Sigmoid colon (tissue), 7 donors: Measurements from ENCODE around the gene TTLL10. TPM values are rescaled to one million over a fixed set of nuclear protein-coding genes. Genes with fewer than 3 reads are reported as not detected.
A peak's percentile ranks its signal among the peaks of the same experiment; 100 is the strongest.

Experiments used
- DNase-seq: peaks from one replicate; pipeline ENCODE4 v3.0.0-alpha.2; 2019
- H3K27ac ChIP-seq, 4 donors: fragments of 200-600 bp; sonication (generic); one replicate each; pipeline ENCODE4 v1.5.1; 2016 to 2019; ENCODE audit warnings: mild to moderate bottlenecking in 1 of 4
- H3K27me3 ChIP-seq, 3 donors: fragments of 200-600 bp; sonication (generic); one replicate each; pipeline ENCODE4 v1.5.1; 2019; ENCODE audit warnings: mild to moderate bottlenecking in 1 of 3
- H3K36me3 ChIP-seq, 4 donors: fragments of 200-600 bp; sonication (generic); one replicate each; pipeline ENCODE4 v1.5.1; 2016 to 2019
- H3K4me1 ChIP-seq, 4 donors: fragments of 200-600 bp; sonication (generic); one replicate each; pipeline ENCODE4 v1.5.1; 2017 to 2019
- H3K4me3 ChIP-seq, 4 donors: fragments of 200-600 bp; sonication (generic); one replicate each; pipeline ENCODE4 v1.5.1; 2017 to 2019; ENCODE audit warnings: mild to moderate bottlenecking in 2 of 4, moderate library complexity in 1 of 4
- H3K9me3 ChIP-seq, 4 donors: fragments of 200-600 bp in 3 of 4; sonication (generic) in 3 of 4; one replicate each; pipeline versions ENCODE4 v1.5.1 to v1.6.1; 2013 to 2019
- CTCF ChIP-seq, 4 experiments: fragments of 450-650 bp in 3 of 4; fragments of 200-600 bp in 1 of 4; IDR thresholded peaks; one replicate each; pipeline ENCODE4 v1.5.1; 2016 to 2019; ENCODE audit warnings: antibody characterized with exemption in 4 of 4, mild to moderate bottlenecking in 3 of 4, moderate library complexity in 2 of 4
- EP300 ChIP-seq, 4 donors: sonication (generic); formaldehyde crosslinking; IDR thresholded peaks; one replicate each; pipeline ENCODE4 v1.6.1; 2017; ENCODE audit warnings: antibody characterized with exemption in 4 of 4
- POLR2A ChIP-seq, 2 donors: fragments of 450-650 bp; IDR thresholded peaks; one replicate each; pipeline ENCODE4 v1.6.1; 2016; ENCODE audit warnings: antibody characterized with exemption in 2 of 2, mild to moderate bottlenecking in 2 of 2, moderate library complexity in 2 of 2
- POLR2AphosphoS5 ChIP-seq, 4 donors: sonication (generic); formaldehyde crosslinking; IDR thresholded peaks; one replicate each; pipeline ENCODE4 v1.6.1; 2017; ENCODE audit warnings: antibody characterized with exemption in 4 of 4
- WGBS, 2 donors: extraction: QIAGEN DNeasy Blood & Tissue Kit; methylation state at CpG; one replicate each; pipeline ENCODE4 v1.1.7; 2013; 5-methylcytosine and 5-hydroxymethylcytosine counted together
- intact Hi-C: fragments of 100-400 bp; cut with DNase I; formaldehyde crosslinking; loops from one replicate; pipeline ENCODE4 v1.15.1; 2023
- polyA plus RNA-seq, 3 donors: library from polyadenylated mRNA; stranded (reverse); fragments of 200-250 nt; gene quantifications; one replicate each; pipeline ENCODE4 v1.2.3, GENCODE V29; 2013
- total RNA-seq, 4 donors: library from RNA; depleted of rRNA; stranded (reverse); fragments of >200 nt; gene quantifications; one replicate each; pipeline ENCODE4 v1.1.0, GENCODE V29; 2016
- donor health status: healthy with polysubstance abuse.
- donor health status: Bipolar disorder and iron deficiency.
- donor health status: healthy.

TTLL10 gene
- total and polyA plus RNA-seq, 7 donors, result 0.46 to 0.70 (median 0.60) TPM; not detected in 4

- Histone ChIP-seq H3K4me1 (peaks cover 0 to 18% (median 14%) of the 10 kb centered on the region in 4 donors), H3K9me3 (no peaks in the 10 kb centered on the region), H3K36me3 (no peaks in the 10 kb centered on the region), H3K4me3 (no peak overlapping the region), H3K27ac (no peak overlapping the region), H3K27me3 (no peaks in the 10 kb centered on the region)
- DNase-seq, result no peak
- intact Hi-C loops, result loop anchor here (2.0 to 5.0 kb wide), 2 partner anchors 32 to 52 kb away; partner anchors contain the start of gene TNFRSF18
- 93% methylated on average over 10 of the region's 10 CpGs for WGBS, 2 donors
- no peak for TF ChIP-seq CTCF (IDR thresholded peaks at IDR 0.05)
- TF ChIP-seq EP300 (IDR thresholded peaks at IDR 0.05), result no peak
- TF ChIP-seq POLR2AphosphoS5 (IDR thresholded peaks at IDR 0.05), result no peak
- no peak for TF ChIP-seq POLR2A (IDR thresholded peaks at IDR 0.05)
Observed at GRCh38 chr1:1155258-1155657, 18.4 kb upstream of the TTLL10 start.

DNA sequence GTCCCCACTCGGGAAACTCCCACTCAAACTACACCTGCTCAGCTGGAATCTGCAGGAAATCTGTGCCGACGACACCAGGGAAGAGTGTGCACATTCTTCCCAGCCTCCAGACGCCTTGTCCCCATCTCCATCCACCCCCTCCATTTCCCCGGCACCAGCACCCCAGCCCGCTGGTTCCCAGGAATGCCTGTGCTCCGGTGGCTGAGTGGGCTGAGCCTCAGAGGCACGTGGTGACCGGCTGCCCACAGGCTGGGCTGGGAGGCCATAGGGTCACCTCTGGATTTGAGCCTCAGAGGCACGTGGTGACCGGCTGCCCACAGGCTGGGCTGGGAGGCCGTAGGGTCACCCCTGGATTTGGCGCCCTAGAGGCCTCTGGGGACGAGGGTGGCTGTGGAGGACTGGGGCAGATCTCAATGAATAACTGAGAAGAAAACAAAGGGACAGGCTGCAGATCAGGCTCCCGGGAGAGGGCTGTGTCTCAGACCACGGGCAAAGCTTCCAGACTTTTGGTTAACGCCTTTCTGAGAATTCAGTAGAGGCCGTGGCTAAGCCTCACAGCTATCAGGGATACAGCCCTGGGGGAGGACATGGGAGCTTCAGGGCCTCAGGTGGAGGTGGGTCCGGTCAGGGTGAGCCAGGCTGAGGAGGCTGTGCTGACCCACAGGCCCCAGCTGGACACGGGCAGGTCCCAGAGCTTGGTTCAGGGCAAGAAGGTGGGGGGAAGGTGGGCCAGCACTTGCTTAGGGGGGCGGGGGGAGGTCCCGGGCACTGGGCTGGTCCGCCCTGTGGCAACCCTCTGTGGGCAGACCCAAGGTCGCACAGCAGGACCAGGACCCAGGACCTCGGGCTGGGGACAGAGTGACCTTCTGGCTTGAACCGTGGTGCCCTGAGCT is 17.3 kb upstream of the TTLL10 start:
- 84 to 85% methylated on average over 26 of the region's 26 CpGs for WGBS, 2 donors
- no peak for TF ChIP-seq EP300 (IDR thresholded peaks at IDR 0.05)
- TF ChIP-seq POLR2A (IDR thresholded peaks at IDR 0.05), result no peak
- TF ChIP-seq CTCF (IDR thresholded peaks at IDR 0.05), result no peak
- no peak for TF ChIP-seq POLR2AphosphoS5 (IDR thresholded peaks at IDR 0.05)
- intact Hi-C loops, result loop anchor here (1.0 to 5.0 kb wide), 2 partner anchors 40 to 51 kb away; partner anchors contain the start of genes C1orf159 and TNFRSF18
- H3K4me1 ChIP-seq, result peaks cover 0 to 18% (median 14%) of the 10 kb centered on the region in 4 donors
- no peaks in the 10 kb centered on the region for H3K9me3 ChIP-seq
- no peaks in the 10 kb centered on the region for H3K36me3 ChIP-seq
- DNase-seq, result no peak
- no peaks in the 10 kb centered on the region for H3K27me3 ChIP-seq
- peak overlapping the region in 1 of 4 donors; percentile 45 for H3K27ac ChIP-seq
- H3K4me3 ChIP-seq, result no peak overlapping the region

GRCh38 chr1:1157033-1157365 is 16.7 kb upstream of the TTLL10 start:
- Histone ChIP-seq H3K36me3 (no peaks in the 10 kb centered on the region), H3K4me3 (no peak overlapping the region), H3K27ac (peak overlapping the region in 1 of 4 donors; percentile 45), H3K4me1 (peaks cover 0 to 18% (median 14%) of the 10 kb centered on the region in 4 donors), H3K9me3 (no peaks in the 10 kb centered on the region), H3K27me3 (no peaks in the 10 kb centered on the region)
- DNase-seq, result no peak
- 17 to 35% methylated on average over 7 of the region's 9 CpGs for WGBS, 2 donors
- intact Hi-C loops, result loop anchor here (1.0 to 5.0 kb wide), 2 partner anchors 41 to 50 kb away; partner anchors contain the start of genes C1orf159 and TNFRSF18
- no peak for TF ChIP-seq EP300 (IDR thresholded peaks at IDR 0.05)
- TF ChIP-seq POLR2AphosphoS5 (IDR thresholded peaks at IDR 0.05), result no peak
- no peak for TF ChIP-seq CTCF (IDR thresholded peaks at IDR 0.05)
- TF ChIP-seq POLR2A (IDR thresholded peaks at IDR 0.05), result no peak

DNA sequence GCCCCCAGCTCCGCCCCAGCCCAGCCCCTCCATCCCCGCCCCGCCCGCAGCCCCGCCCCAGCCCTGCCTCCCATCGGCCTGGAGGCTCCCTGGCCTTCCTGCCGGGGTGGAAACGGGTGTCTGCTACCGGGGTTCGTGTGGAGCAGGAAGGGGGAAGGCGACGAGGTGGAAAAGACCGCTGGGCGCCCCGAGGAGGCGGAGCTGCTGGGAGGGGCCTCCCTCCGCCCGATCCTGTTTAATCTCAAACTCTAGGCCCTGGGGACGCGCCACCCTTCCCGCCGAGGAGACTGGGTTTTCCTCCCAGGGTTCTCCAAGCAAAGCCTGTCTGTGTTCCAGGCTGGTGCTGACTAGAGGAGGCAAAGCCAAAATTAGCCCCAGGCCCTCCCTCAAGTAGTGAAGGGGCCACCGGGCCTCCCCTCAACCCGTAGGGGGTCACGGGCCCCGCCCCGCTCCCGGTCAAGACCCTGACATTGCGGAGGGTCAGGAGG is 16.2 kb upstream of the TTLL10 start:
- WGBS, 2 donors, result 1% methylated on average over 29 of the region's 29 CpGs
- TF ChIP-seq POLR2AphosphoS5 (IDR thresholded peaks at IDR 0.05) (peak; percentile 81 to 92 (median 88)), EP300 (IDR thresholded peaks at IDR 0.05) (no peak), POLR2A (IDR thresholded peaks at IDR 0.05) (peak; percentile 30 to 84), CTCF (IDR thresholded peaks at IDR 0.05) (no peak)
- Histone ChIP-seq H3K9me3 (no peaks in the 10 kb centered on the region), H3K36me3 (no peaks in the 10 kb centered on the region), H3K27me3 (peaks cover 0 to 2% (median 0%) of the 10 kb centered on the region in 3 donors), H3K27ac (peak overlapping the region; percentile 91 to 99 (median 96)), H3K4me3 (peak overlapping the region; percentile 53 to 76 (median 70)), H3K4me1 (peaks cover 0 to 18% (median 14%) of the 10 kb centered on the region in 4 donors)
- peak; percentile 96 for DNase-seq
- intact Hi-C loops, result loop anchor here (1.0 to 5.0 kb wide), 2 partner anchors 41 to 50 kb away; partner anchors contain the start of genes C1orf159 and TNFRSF18
